ENCODE measurements around the gene C1orf94.

C1orf94 gene

GRCh38 chr1:34176830-34177603, at the start of gene C1orf94:
C1orf94 (plus strand) TSS chr1:34176907; CDS start chr1:34177790, 883 bp downstream.
- no peak for DNase-seq

- DNase-seq: no peak
Observed at GRCh38 chr1:34127006-34128000, 49.4 kb upstream of the C1orf94 start.

GRCh38 chr1:34128186-34128889, 48.4 kb upstream of the C1orf94 start:
- DNase-seq: no peak

GRCh38 chr1:34129630-34130029, 47.1 kb upstream of the C1orf94 start:
- DNase-seq: no peak

GRCh38 chr1:34130306-34130705, 46.4 kb upstream of the C1orf94 start:
- no peak for DNase-seq

- no peak for DNase-seq
Observed at GRCh38 chr1:34131396-34132160, 45.1 kb upstream of the C1orf94 start.

- DNase-seq: no peak
Observed at GRCh38 chr1:34132161-34132420, 44.6 kb upstream of the C1orf94 start.

GRCh38 chr1:34137411-34137810, 39.3 kb upstream of the C1orf94 start:
- DNase-seq: no peak

GRCh38 chr1:34140011-34140676, 36.6 kb upstream of the C1orf94 start:
- DNase-seq: no peak

- DNase-seq: no peak
Observed at GRCh38 chr1:34143975-34144374, 32.7 kb upstream of the C1orf94 start.

GRCh38 chr1:34144766-34145165, 31.9 kb upstream of the C1orf94 start:
- no peak for DNase-seq

- no peak for DNase-seq
Observed at GRCh38 chr1:34147301-34147700, 29.4 kb upstream of the C1orf94 start.

GRCh38 chr1:34149501-34149900, 27.2 kb upstream of the C1orf94 start:
- no peak for DNase-seq

- DNase-seq: no peak
Observed at GRCh38 chr1:34153246-34153645, 23.5 kb upstream of the C1orf94 start.

GRCh38 chr1:34155860-34156259, 20.8 kb upstream of the C1orf94 start:
- DNase-seq: no peak

GRCh38 chr1:34156739-34157138, 20.0 kb upstream of the C1orf94 start:
- no peak for DNase-seq

GRCh38 chr1:34162852-34163766, 13.6 kb upstream of the C1orf94 start:
- DNase-seq: no peak

- DNase-seq: no peak
Observed at GRCh38 chr1:34163792-34164731, 12.6 kb upstream of the C1orf94 start.

GRCh38 chr1:34164771-34165391, 11.8 kb upstream of the C1orf94 start, which contains the start of gene CSMD2:
CSMD2 (minus strand) TSS chr1:34165230; CDS start chr1:34165097, 133 bp downstream.
- no peak for DNase-seq
